HepG2 (cell line): ENCODE data around the gene NDUFB5. TPM values are rescaled to one million over a fixed set of nuclear protein-coding genes. Genes with fewer than 3 reads are reported as not detected.

Source experiments
- ATAC-seq: fragments of 200-7000 bp; cut with Tn5 transposase; 3 replicates; pipeline ENCODE4 v1.9.1; 2020; ENCODE audit warnings: mild to moderate bottlenecking, moderate library complexity
- BruUV-seq: library from RNA; stranded (reverse); fragments of 400-500 nt; replicated peaks from 2 replicates; lab custom pipeline; 2021; lab: Mats Ljungman, UMichigan
- CTCF ChIA-PET: fragments of 300-600 bp; formaldehyde crosslinking; extraction: SDS; loops from one replicate; lab custom pipeline; 2021; ENCODE audit warnings: low total read pairs, inconsistent platforms, low intra/inter-chr PET ratio; lab: Yijun Ruan, JAX
- POLR2A ChIA-PET: fragments of 350-600 bp; sonication (Branson Sonifier 250); formaldehyde crosslinking; loops from one replicate; lab custom pipeline; 2020; ENCODE audit warnings: antibody characterized with exemption, inconsistent platforms; lab: Yijun Ruan, JAX
- DNase-seq: peaks from one replicate; pipeline ENCODE4 v3.0.0-alpha.2; 2015; ENCODE audit warnings: low spot score
- FAIRE-seq: peaks from 3 replicates; lab custom pipeline; 2011; peaks lifted over from hg19 to GRCh38; lab: Jason Lieb, UNC
- H2AFZ ChIP-seq: one replicate; pipeline ENCODE4 v1.6.1; 2011; ENCODE audit warnings: low read length, inconsistent platforms
- H3K27ac ChIP-seq: fragments of 300-600 bp; 3 replicates; pipeline ENCODE4 v1.8.0; 2011; ENCODE audit warnings: mixed run types, mild to moderate bottlenecking, mixed read lengths, low read length, inconsistent platforms; ENCODE audit not compliant: insufficient read depth; ENCODE audit errors: extremely low read length
- H3K27me3 ChIP-seq, 2 experiments: fragments of 200-600 bp in 1 of 2; 2 replicates in 1 of 2; 3 replicates in 1 of 2; pipeline versions ENCODE4 v1.6.0 to v1.8.0; 2011; ENCODE audit warnings: low read length in 2 of 2, mild to moderate bottlenecking in 2 of 2, moderate library complexity in 2 of 2, inconsistent platforms in 1 of 2; ENCODE audit not compliant: insufficient read depth in 2 of 2, control insufficient read depth in 1 of 2
- H3K36me3 ChIP-seq, 2 experiments: fragments of 200-600 bp in 1 of 2; replicated peaks in 1 of 2; 2 replicates in 1 of 2; 3 replicates in 1 of 2; pipeline versions ENCODE4 v1.5.1 to v1.8.0; 2011; ENCODE audit warnings: low read length in 2 of 2, inconsistent platforms in 1 of 2; ENCODE audit not compliant: insufficient read depth in 2 of 2, control insufficient read depth in 1 of 2
- H3K4me1 ChIP-seq: 2 replicates; pipeline ENCODE4 v1.5.1; 2012; ENCODE audit warnings: low read length, inconsistent platforms; ENCODE audit not compliant: insufficient read depth
- H3K4me2 ChIP-seq: 2 replicates; pipeline ENCODE4 v1.6.0; 2011; ENCODE audit warnings: low read depth, low read length, inconsistent platforms
- H3K4me3 ChIP-seq, 3 experiments: fragments of 200-600 bp in 1 of 3; sonication (generic), shearing (Covaris generic) in 1 of 3; replicated peaks in 1 of 3; 2 replicates each; pipeline ENCODE4 v1.5.1; 2011 to 2016; ENCODE audit warnings: low read length in 3 of 3, inconsistent platforms in 2 of 3, low read depth in 2 of 3, mild to moderate bottlenecking in 2 of 3, control low read depth in 1 of 3, mixed read lengths in 1 of 3; ENCODE audit not compliant: insufficient read depth in 1 of 3
- H3K79me2 ChIP-seq: one replicate; pipeline ENCODE4 v1.6.1; 2011; ENCODE audit warnings: low read length, inconsistent platforms; ENCODE audit not compliant: insufficient read depth
- H3K9ac ChIP-seq: 2 replicates; pipeline ENCODE4 v1.6.0; 2011; ENCODE audit warnings: mild to moderate bottlenecking, low read depth, low read length, inconsistent platforms; ENCODE audit not compliant: insufficient read depth
- H3K9me3 ChIP-seq: 2 replicates; pipeline ENCODE4 v1.5.1; 2012; ENCODE audit warnings: mild to moderate bottlenecking, low read length
- H4K20me1 ChIP-seq: 2 replicates; pipeline ENCODE4 v1.6.0; 2011; ENCODE audit warnings: inconsistent platforms, mild to moderate bottlenecking, low read length, moderate library complexity; ENCODE audit not compliant: insufficient read depth
- GFI1 ChIP-seq: sonication (generic); formaldehyde crosslinking; IDR thresholded peaks from 2 replicates; pipeline ENCODE4 v1.5.0; 2020; ENCODE audit warnings: missing genetic modification reagents, mild to moderate bottlenecking, borderline replicate concordance
- HDAC2 ChIP-seq: sonication (generic); formaldehyde crosslinking; IDR thresholded peaks from 2 replicates; pipeline ENCODE4 v1.4.0; 2020; ENCODE audit warnings: missing genetic modification reagents
- KLF6 ChIP-seq: IDR thresholded peaks from 2 replicates; pipeline ENCODE4 v1.8.0; 2016; ENCODE audit warnings: missing biosample characterization, missing genetic modification reagents
- LRRFIP1 ChIP-seq: sonication (generic); formaldehyde crosslinking; conservative IDR thresholded peaks from 2 replicates; pipeline ENCODE4 v1.4.0; 2020; ENCODE audit warnings: missing genetic modification reagents
- PRDM15 ChIP-seq: sonication (generic); formaldehyde crosslinking; IDR thresholded peaks from 2 replicates; pipeline ENCODE4 v1.4.0; 2020; ENCODE audit warnings: missing genetic modification reagents
- PREB ChIP-seq: sonication (generic); formaldehyde crosslinking; IDR thresholded peaks from 2 replicates; pipeline ENCODE4 v1.4.0; 2020; ENCODE audit warnings: missing genetic modification reagents
- SCMH1 ChIP-seq: sonication (generic); formaldehyde crosslinking; IDR thresholded peaks from 2 replicates; pipeline ENCODE4 v1.9.0; 2021; ENCODE audit warnings: missing genetic modification reagents, mild to moderate bottlenecking, borderline replicate concordance
- SMAD1 ChIP-seq: sonication (generic); formaldehyde crosslinking; IDR thresholded peaks from 2 replicates; pipeline ENCODE4 v1.4.0; 2020; ENCODE audit warnings: missing genetic modification reagents, low read depth, mild to moderate bottlenecking, borderline replicate concordance
- SP4 ChIP-seq: sonication (generic); formaldehyde crosslinking; IDR thresholded peaks from 2 replicates; pipeline ENCODE4 v1.8.1; 2023; ENCODE audit warnings: mild to moderate bottlenecking, missing genetic modification reagents
- ZIK1 ChIP-seq: sonication (generic); formaldehyde crosslinking; IDR thresholded peaks from 2 replicates; pipeline ENCODE4 v1.5.0; 2020; ENCODE audit warnings: mild to moderate bottlenecking, low read depth, missing genetic modification reagents, borderline replicate concordance
- ZNF687 ChIP-seq: sonication (generic); formaldehyde crosslinking; IDR thresholded peaks from 2 replicates; pipeline ENCODE4 v1.5.1; 2020; ENCODE audit warnings: mild to moderate bottlenecking, missing genetic modification reagents, moderate library complexity
- ZNF891 ChIP-seq: sonication (generic); formaldehyde crosslinking; IDR thresholded peaks from 2 replicates; pipeline ENCODE4 v1.5.0; 2020; ENCODE audit warnings: mild to moderate bottlenecking, missing genetic modification reagents
- ZSCAN22 ChIP-seq: sonication (generic); formaldehyde crosslinking; IDR thresholded peaks from 2 replicates; pipeline ENCODE4 v1.4.0; 2020; ENCODE audit warnings: mild to moderate bottlenecking, missing genetic modification reagents
- WGBS: methylation state at CpG from one replicate; pipeline ENCODE4 v1.1.6; 2017; ENCODE audit warnings: low lambda C conversion rate; 5-methylcytosine and 5-hydroxymethylcytosine counted together
- in situ Hi-C: cut with HindIII; loops from 2 replicates; pipeline ENCODE4 v1.10.0; 2017; ENCODE audit warnings: low pct_unique_long_range_greater_than_20kb; ENCODE audit not compliant: extremely low pct_ligation_motif_present
- intact Hi-C: fragments of 100-400 bp; cut with micrococcal nuclease; formaldehyde crosslinking; loops from one replicate; pipeline ENCODE4 v1.10.0; 2022; ENCODE audit not compliant: unreplicated experiment
- polyA plus RNA-seq, 8 experiments: library from polyadenylated mRNA; depleted of rRNA in 3 of 8; stranded (reverse) in 7 of 8; unstranded in 1 of 8; fragments of >200 nt; fragmentation: Illumina TruSeq in 4 of 8; extraction: Trizol in 4 of 8; gene quantifications; 2 replicates each; pipeline versions ENCODE4 v1.2.1 to v1.2.3, GENCODE V29; 2011 to 2016; ENCODE audit warnings: low read depth in 4 of 8, missing spikeins in 1 of 8, mixed read lengths in 1 of 8; ENCODE audit not compliant: insufficient read depth in 1 of 8
- total RNA-seq, 5 experiments: library from RNA; depleted of rRNA; stranded (reverse); fragments of >200 nt; fragmentation: Illumina TruSeq; extraction: Trizol; gene quantifications; 2 replicates each; pipeline ENCODE4 v1.2.3, GENCODE V29; 2016; ENCODE audit warnings: low read depth in 1 of 5

The NDUFB5 gene
- total and polyA plus RNA-seq, 2 of the 13 experiments (the other 11 are each of a cell fraction or from before 2014, with no cell fraction given), result 43.3 to 120 TPM

GRCh38 chr3:179606534-179607085, 2.0 kb downstream of the NDUFB5 start:
- Histone ChIP-seq H3K79me2 (peaks cover 42% of the 10 kb centered on the region), H3K36me3 (peaks cover 0 to 5% of the 10 kb centered on the region in 2 experiments; a peak in 2 of 5 replicates), H3K4me3 (no peak overlapping the region), H3K27me3 (no peaks in the 10 kb centered on the region; a peak in 1 of 5 replicates), H3K9me3 (no peaks in the 10 kb centered on the region), H4K20me1 (no peaks in the 10 kb centered on the region), H2AFZ (no peak overlapping the region), H3K27ac (no peak overlapping the region), H3K9ac (no peak overlapping the region), H3K4me2 (no peak overlapping the region), H3K4me1 (peaks cover 18% of the 10 kb centered on the region)
- intact Hi-C loops (no loop called here), in situ Hi-C loops (no loop called here)
- no TSS peak for BruUV-seq
- DNase-seq (no peak), ATAC-seq (no peak), FAIRE-seq (no peak)
- CTCF ChIA-PET, result no interaction called here
- POLR2A ChIA-PET, result no interaction called here
- 89% methylated on average over 4 of the region's 4 CpGs for WGBS
- TF ChIP-seq LRRFIP1 (CRISPR knock-in tag) (no peak), GFI1 (CRISPR knock-in tag) (no peak), ZNF891 (CRISPR knock-in tag) (no peak), ZIK1 (CRISPR knock-in tag) (no peak), KLF6 (CRISPR knock-in tag) (no peak), PREB (CRISPR knock-in tag) (no peak), ZNF687 (CRISPR knock-in tag) (no peak), ZSCAN22 (CRISPR knock-in tag) (no peak), SCMH1 (CRISPR knock-in tag) (no peak), HDAC2 (CRISPR knock-in tag) (no peak), SMAD1 (CRISPR knock-in tag) (no peak), PRDM15 (CRISPR knock-in tag) (no peak), SP4 (CRISPR knock-in tag) (no peak)
